Activated CD4-positive, alpha-beta memory T cell treated with anti-CD3 and anti-CD28 coated beads, Interleukin-2, amount 10 ng/mL, durations not matched to agents 7 days and 5 days (primary cell): ENCODE data around the gene ERCC6L2. TPM values are rescaled to one million over a fixed set of nuclear protein-coding genes. Genes with fewer than 3 reads are reported as not detected.

Experiments used
- CTCF ChIA-PET: fragments of 350-600 bp; sonication (Branson Sonifier 250); formaldehyde crosslinking; loops from one replicate; lab custom pipeline; 2021; ENCODE audit warnings: antibody characterized with exemption, inconsistent platforms; lab: Charles Lee
- POLR2A ChIA-PET: fragments of 350-600 bp; sonication (Branson Sonifier 250); formaldehyde crosslinking; loops from one replicate; lab custom pipeline; 2021; ENCODE audit warnings: antibody characterized with exemption; lab: Charles Lee
- DNase-seq: peaks from one replicate; pipeline ENCODE4 v3.0.0-alpha.2; 2020
- H3K27ac Mint-ChIP-seq: one replicate; pipeline ENCODE4 v1.8.0; 2021; ENCODE audit warnings: mild to moderate bottlenecking, mixed read lengths
- H3K27me3 Mint-ChIP-seq: one replicate; pipeline ENCODE4 v1.8.0; 2021; ENCODE audit warnings: mixed read lengths
- H3K36me3 Mint-ChIP-seq: one replicate; pipeline ENCODE4 v1.8.0; 2021; ENCODE audit warnings: low read depth, mixed read lengths
- H3K4me1 Mint-ChIP-seq: one replicate; pipeline ENCODE4 v1.8.0; 2021; ENCODE audit warnings: mixed read lengths
- H3K4me3 Mint-ChIP-seq: one replicate; pipeline ENCODE4 v1.8.0; 2021; ENCODE audit warnings: mild to moderate bottlenecking, mixed read lengths
- H3K9me3 Mint-ChIP-seq: one replicate; pipeline ENCODE4 v1.8.0; 2021; ENCODE audit warnings: mixed read lengths
- total RNA-seq, 2 experiments: library from RNA; stranded (reverse); gene quantifications; one replicate each; pipeline ENCODE4 v1.2.3, GENCODE V29; 2021

ERCC6L2 gene, protein sequence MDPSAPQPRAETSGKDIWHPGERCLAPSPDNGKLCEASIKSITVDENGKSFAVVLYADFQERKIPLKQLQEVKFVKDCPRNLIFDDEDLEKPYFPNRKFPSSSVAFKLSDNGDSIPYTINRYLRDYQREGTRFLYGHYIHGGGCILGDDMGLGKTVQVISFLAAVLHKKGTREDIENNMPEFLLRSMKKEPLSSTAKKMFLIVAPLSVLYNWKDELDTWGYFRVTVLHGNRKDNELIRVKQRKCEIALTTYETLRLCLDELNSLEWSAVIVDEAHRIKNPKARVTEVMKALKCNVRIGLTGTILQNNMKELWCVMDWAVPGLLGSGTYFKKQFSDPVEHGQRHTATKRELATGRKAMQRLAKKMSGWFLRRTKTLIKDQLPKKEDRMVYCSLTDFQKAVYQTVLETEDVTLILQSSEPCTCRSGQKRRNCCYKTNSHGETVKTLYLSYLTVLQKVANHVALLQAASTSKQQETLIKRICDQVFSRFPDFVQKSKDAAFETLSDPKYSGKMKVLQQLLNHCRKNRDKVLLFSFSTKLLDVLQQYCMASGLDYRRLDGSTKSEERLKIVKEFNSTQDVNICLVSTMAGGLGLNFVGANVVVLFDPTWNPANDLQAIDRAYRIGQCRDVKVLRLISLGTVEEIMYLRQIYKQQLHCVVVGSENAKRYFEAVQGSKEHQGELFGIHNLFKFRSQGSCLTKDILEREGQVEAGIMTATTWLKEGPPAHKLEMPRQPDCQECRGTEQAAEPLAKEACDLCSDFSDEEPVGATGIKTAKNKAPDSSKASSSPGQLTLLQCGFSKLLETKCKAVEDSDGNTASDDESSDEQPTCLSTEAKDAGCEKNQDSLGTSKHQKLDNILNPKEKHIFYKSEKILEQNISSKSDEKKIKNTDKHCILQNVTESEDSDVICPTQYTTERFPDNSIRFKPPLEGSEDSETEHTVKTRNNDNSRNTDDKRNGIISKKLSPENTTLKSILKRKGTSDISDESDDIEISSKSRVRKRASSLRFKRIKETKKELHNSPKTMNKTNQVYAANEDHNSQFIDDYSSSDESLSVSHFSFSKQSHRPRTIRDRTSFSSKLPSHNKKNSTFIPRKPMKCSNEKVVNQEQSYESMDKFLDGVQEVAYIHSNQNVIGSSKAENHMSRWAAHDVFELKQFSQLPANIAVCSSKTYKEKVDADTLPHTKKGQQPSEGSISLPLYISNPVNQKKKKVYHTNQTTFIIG (N-terminal part only)
- total RNA-seq: 10 to 100 TPM; 27.7 to 28.5 TPM

DNA sequence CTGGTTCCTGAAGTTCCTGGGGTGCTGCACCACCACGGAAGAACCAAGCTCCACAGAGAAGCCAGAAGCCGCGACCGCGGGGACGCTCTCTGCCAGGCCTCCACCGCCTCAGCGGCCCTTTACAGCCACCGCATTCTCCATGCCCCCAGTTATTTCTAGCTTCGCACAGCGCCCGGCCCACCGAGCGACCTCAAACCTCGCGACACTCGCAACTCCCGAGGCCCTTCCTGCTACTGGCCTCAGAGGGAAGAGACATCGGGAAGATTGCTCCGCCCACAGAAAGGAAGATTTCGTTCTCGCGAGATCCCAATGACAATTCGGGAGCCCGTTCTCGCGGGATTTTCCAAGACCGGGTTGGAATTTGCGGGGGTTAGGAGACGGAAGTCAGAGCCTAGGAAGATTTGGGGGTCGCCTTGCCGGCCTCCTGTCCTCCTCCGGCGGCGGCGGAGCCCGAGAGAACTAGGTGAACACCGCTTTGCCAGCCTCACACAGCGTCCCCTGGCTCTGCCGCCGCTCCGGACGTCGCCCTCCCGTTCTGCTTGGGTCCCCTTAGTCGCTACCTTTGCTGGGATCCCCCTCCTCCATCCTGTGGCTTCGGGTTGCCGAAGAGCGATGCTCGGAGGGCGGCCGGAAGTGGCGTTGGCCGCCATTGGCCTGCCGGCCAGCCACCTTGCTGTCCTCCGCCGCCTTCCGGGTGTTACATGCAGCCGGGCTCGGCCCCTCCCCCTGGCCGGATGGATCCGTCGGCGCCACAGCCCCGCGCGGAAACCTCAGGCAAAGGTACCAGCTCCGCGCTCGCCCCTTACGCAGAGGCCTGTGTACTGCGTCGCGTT lies at the start of gene ERCC6L2:
Gene ERCC6L2, plus strand, starts transcription at position 387 of the 833 bp plus-strand sequence. Its CDS starts 348 bp downstream, at position 735.
- Mint-ChIP-seq H3K36me3 (peaks cover 50% of the 10 kb centered on the region), H3K27ac (no peak within 1 kb of the TSS), H3K27me3 (no peaks in the 10 kb centered on the region), H3K4me1 (peaks cover 21% of the 10 kb centered on the region), H3K9me3 (peaks cover 7% of the 10 kb centered on the region), H3K4me3 (no peak within 1 kb of the TSS)
- ChIA-PET POLR2A (interaction anchor here (0.9 to 4.9 kb wide), 29 partner anchors 8 to 413 kb away, joined by 3 to 46 read pairs (median 4); no protein-coding TSS in a partner anchor), CTCF (interaction anchor here (1.1 to 1.8 kb wide), 7 partner anchors 13 to 342 kb away, joined by 3 to 6 read pairs (median 4); no protein-coding TSS in a partner anchor)
- peak; percentile 94 for DNase-seq

DNA sequence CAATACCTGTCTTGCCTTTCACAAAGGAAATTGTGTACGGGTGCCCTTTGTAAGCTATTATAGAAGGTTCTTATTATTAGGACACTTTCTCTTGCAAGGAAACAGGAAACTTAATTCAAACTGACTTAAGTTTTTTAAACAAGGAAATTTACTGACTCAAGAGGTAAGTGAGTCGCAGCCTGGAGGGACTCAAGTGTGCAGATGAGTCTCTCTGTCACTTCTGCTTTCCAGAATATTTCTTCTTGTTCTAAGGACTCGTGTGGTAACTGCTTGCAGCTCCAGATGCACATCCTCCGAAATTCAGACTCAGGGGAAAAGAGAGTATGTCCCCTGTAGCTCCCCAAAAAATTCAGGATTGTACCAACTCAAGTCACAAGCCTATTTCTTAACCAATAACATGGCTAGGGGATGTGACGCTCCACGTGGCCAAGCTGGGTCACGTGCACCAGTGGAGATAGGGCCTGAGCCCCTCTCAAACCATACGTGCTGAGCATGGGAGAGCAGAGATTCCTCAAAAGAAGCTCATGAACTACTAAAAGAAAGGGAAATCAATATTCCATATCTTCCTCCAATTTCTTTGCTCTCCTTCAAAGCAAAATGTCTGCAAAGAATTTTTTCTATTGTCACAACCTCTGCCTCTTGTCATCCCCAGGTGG lies 49.2 kb upstream of the ERCC6L2 start:
- POLR2A ChIA-PET: no interaction called here
- H3K27me3 Mint-ChIP-seq: peaks cover 19% of the 10 kb centered on the region
- no peak for DNase-seq
- peaks cover 30% of the 10 kb centered on the region for H3K4me1 Mint-ChIP-seq
- no peak overlapping the region for H3K4me3 Mint-ChIP-seq
- CTCF ChIA-PET: no interaction called here
- no peaks in the 10 kb centered on the region for H3K9me3 Mint-ChIP-seq
- no peaks in the 10 kb centered on the region for H3K36me3 Mint-ChIP-seq
- H3K27ac Mint-ChIP-seq: no peak overlapping the region

DNA sequence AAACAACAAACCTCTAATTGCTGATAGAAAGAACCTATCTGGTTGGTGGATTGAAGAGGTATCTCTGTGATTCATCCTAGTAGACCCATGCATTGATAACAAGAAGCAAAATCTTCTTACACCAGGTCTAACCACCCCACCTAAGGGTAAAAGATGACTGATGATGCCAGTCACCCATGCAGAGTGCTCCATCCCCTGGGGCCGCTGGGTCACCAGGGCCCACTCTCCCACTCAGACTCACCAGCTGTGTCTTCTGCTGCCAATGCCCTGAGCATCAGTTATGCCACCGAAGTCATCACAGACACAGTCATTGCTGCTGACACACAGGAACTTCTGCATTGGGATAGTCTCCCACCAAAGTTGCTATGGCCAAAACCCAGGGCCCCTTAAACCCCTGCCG lies 44.7 kb upstream of the ERCC6L2 start:
- Mint-ChIP-seq H3K9me3 (no peaks in the 10 kb centered on the region), H3K27me3 (peaks cover 10% of the 10 kb centered on the region), H3K36me3 (peaks cover 5% of the 10 kb centered on the region), H3K4me3 (no peak overlapping the region), H3K27ac (no peak overlapping the region), H3K4me1 (peaks cover 25% of the 10 kb centered on the region)
- DNase-seq: no peak
- POLR2A ChIA-PET: no interaction called here
- CTCF ChIA-PET: no interaction called here

DNA sequence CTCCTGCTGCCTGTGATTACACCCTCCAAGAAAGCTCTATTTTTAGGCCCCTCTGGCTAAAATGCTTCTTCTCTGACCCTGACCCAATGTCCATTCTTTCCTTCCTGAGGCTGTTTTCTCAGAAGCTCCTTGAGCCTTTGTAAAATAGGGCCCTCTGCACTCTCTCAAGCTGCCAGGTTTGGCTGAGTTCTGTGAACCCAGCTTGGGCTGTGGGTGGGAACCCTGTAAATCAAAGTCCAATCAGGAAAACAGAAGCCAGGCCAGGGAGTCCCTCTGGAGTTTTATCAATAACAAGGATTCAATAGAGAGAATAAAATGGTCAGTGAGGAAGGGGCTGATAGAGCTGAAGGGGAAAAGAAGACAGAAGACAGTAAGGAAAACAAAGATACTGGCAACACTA lies 43.7 kb upstream of the ERCC6L2 start:
- POLR2A ChIA-PET: no interaction called here

DNA sequence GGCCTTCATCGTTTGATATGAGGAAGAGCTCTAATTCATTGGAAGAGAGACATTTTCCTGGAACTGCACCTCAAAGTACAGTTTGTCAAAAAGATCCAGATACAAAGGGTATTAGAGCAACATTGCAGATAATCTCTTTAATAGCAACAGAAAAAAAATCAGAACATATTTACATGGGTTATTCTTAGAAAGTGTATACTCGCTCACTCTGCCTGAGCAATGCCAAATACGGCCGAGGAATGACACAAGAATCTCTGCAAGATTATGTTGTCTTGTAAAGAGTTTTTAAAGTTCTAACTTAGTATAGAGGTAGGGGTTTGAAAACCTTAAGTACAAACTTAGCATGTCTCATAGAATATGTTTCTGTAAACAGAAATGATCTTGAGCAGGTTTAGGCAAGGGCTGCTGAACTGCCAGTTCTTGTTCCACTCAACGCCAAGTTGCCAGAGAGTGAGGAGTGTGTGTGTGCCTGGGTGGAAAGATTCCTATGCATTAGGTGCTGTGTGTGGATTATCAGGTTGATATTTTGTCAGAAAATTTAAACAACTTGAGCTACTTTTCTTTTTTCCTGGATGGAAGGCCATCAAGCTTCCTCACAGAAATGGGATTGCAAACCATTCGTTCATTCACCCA lies 41.8 kb upstream of the ERCC6L2 start:
- CTCF ChIA-PET: no interaction called here
- Mint-ChIP-seq H3K4me3 (no peak overlapping the region), H3K9me3 (peaks cover 4% of the 10 kb centered on the region), H3K27me3 (no peaks in the 10 kb centered on the region), H3K4me1 (peaks cover 17% of the 10 kb centered on the region), H3K27ac (no peak overlapping the region), H3K36me3 (peaks cover 5% of the 10 kb centered on the region)
- DNase-seq: no peak
- POLR2A ChIA-PET: no interaction called here

More for the DNA sequence above, 43.7 kb upstream of the ERCC6L2 start:
- peaks cover 5% of the 10 kb centered on the region for H3K36me3 Mint-ChIP-seq
- H3K27me3 Mint-ChIP-seq: peaks cover 9% of the 10 kb centered on the region
- CTCF ChIA-PET: no interaction called here
- no peak for DNase-seq
- H3K9me3 Mint-ChIP-seq: no peaks in the 10 kb centered on the region
- no peak overlapping the region for H3K4me3 Mint-ChIP-seq
- no peak overlapping the region for H3K27ac Mint-ChIP-seq
- peaks cover 18% of the 10 kb centered on the region for H3K4me1 Mint-ChIP-seq

DNA sequence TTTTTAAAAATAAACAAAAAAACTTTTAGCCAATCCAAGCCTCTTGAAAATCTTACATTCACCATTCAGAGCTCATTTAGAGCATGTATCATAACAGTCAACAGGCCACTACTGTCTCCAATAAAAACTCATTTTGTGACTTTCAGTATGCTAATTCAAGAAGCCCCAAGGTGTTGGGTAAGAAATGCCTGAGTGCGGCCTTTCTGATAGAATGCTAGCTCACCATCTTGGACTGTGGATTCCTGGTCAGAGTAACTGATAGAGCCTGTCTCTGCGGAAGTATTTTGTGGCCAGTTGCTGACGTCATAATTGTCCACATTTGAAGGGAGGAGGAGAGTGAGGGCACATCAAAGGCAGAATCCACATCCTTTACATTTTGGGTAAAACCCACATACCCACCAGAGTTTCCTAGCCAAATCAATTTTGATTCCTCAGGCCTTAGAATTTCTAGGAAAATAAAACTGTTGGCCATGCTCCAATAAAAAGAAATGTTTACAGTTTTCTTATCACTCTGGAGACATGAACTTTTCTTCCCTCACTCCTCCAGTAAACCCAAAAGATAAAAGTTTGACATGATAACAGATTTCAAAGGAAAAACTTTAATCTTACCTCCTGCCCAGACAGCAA lies 41.1 kb upstream of the ERCC6L2 start:
- ChIA-PET POLR2A (interaction anchor here (1.1 kb wide), 1 partner anchor 12 kb away, joined by 4 read pairs; no protein-coding TSS in a partner anchor), CTCF (no interaction called here)
- Mint-ChIP-seq H3K4me3 (no peak overlapping the region), H3K36me3 (peaks cover 5% of the 10 kb centered on the region), H3K27me3 (no peaks in the 10 kb centered on the region), H3K4me1 (peaks cover 17% of the 10 kb centered on the region), H3K27ac (no peak overlapping the region), H3K9me3 (peaks cover 4% of the 10 kb centered on the region)
- no peak for DNase-seq

DNA sequence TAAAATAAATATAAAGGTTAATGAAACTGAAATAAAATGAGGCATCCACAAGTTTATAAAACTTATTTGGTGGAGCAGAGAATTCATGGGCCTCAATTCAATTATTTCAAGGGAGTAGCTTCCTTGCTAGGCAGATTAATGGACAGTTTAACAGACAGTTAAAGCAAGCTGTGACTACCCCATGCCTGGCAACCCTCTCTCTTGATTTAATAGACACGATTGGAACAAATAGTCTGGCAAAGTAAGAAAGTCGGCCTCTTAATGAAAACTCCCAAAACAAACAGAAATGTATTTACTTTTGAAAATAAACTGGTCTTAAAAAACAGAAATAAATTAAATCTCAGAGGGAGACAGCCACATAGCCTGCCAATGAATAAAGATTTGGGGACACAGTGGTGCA lies 40.1 kb upstream of the ERCC6L2 start:
- peaks cover 5% of the 10 kb centered on the region for H3K36me3 Mint-ChIP-seq

DNA sequence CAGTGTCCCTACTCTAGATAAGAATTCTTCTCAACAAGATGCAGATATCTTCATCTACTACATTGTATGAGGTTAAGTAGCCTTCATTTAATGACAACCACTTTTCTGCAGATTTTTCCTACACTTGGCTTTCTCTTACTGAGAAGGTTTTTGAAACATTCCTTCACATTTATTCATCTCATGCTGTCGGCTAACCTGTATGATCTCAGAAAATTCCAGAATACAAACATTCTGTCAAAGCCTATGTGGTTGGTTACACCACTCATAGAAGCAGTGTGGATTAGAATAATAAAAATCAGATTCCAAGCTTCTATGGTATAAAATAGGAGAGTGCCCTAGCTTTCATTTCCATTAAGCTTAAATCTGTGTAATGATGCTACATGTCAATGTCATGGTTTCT lies 39.4 kb upstream of the ERCC6L2 start:
- H3K9me3 Mint-ChIP-seq: peaks cover 4% of the 10 kb centered on the region
- H3K27ac Mint-ChIP-seq: no peak overlapping the region
- POLR2A ChIA-PET: no interaction called here
- no peak for DNase-seq
- no peak overlapping the region for H3K4me3 Mint-ChIP-seq
- H3K4me1 Mint-ChIP-seq: peaks cover 17% of the 10 kb centered on the region
- CTCF ChIA-PET: no interaction called here
- peaks cover 5% of the 10 kb centered on the region for H3K36me3 Mint-ChIP-seq
- no peaks in the 10 kb centered on the region for H3K27me3 Mint-ChIP-seq

More for the DNA sequence above, 40.1 kb upstream of the ERCC6L2 start:
- Mint-ChIP-seq H3K9me3 (peaks cover 4% of the 10 kb centered on the region), H3K4me3 (no peak overlapping the region), H3K27me3 (no peaks in the 10 kb centered on the region), H3K27ac (no peak overlapping the region), H3K4me1 (peaks cover 17% of the 10 kb centered on the region)
- POLR2A ChIA-PET: interaction anchor here (1.1 kb wide), 1 partner anchor 13 kb away, joined by 4 read pairs; no protein-coding TSS in a partner anchor
- no peak for DNase-seq
- CTCF ChIA-PET: no interaction called here

DNA sequence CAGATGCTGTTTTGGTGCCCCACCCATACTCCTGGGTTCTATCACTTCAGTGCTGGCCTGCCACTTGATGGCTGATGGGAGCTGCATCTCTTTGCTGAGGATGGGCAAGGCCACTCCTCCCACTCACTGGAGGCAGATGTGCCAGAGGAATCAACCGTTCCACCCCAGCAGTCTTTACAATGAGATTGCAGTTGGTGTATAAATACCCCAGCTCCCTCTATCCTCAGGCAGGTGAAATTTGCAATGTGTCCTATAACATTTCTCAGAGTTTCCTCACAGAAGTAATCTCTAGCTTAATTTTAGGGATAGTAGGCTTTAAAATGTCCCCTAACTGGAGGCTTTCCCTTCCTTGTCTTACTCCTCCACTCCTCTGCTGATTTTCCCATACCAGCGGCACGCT lies 36.5 kb upstream of the ERCC6L2 start:
- Mint-ChIP-seq H3K9me3 (peaks cover 6% of the 10 kb centered on the region), H3K4me3 (no peak overlapping the region), H3K27me3 (no peaks in the 10 kb centered on the region), H3K27ac (no peak overlapping the region), H3K4me1 (peaks cover 10% of the 10 kb centered on the region), H3K36me3 (peaks cover 9% of the 10 kb centered on the region)
- ChIA-PET CTCF (no interaction called here), POLR2A (no interaction called here)
- no peak for DNase-seq

DNA sequence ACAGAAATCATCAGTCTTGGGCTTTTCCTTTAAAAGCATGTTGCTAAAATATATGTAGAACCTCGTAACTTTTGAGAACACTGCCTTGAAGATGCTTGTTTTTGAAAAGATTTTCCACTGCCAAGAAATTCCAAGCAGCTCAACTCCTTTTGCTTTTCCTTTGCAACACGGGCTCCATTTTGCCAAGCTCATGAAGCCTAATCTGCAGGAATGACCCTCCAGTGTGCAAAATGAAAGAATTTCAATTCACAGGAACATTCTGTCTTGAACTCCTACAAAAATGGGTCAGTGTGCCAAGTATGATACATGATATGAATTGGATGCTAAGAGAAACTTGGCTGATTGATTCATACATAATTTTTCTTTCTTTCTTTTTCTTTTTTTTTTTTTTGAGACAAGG lies 35.4 kb upstream of the ERCC6L2 start:
- no peak overlapping the region for H3K27ac Mint-ChIP-seq
- H3K36me3 Mint-ChIP-seq: peaks cover 9% of the 10 kb centered on the region
- H3K27me3 Mint-ChIP-seq: no peaks in the 10 kb centered on the region
- ChIA-PET CTCF (no interaction called here), POLR2A (no interaction called here)
- H3K4me1 Mint-ChIP-seq: no peaks in the 10 kb centered on the region
- H3K4me3 Mint-ChIP-seq: no peak overlapping the region
- DNase-seq: no peak
- peaks cover 6% of the 10 kb centered on the region for H3K9me3 Mint-ChIP-seq

DNA sequence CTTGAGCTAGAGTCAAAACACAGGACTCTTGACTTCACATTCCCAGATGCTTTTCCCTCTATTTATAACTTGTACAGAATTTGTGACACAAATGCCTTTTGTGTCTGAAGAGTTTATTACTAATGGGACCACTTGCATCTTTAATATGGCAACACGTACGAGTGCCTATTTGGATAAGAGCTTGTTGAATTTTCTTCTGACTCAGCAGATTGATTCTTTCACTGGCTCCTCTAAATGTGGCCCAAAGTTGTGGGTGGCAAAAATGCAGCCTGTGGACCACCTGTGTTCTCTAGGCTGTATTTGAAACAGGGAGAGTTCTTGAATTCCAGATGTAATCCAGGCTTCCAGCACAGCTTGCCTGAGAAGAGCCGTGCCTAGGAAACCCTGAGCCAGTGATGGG lies 34.1 kb upstream of the ERCC6L2 start:
- ChIA-PET CTCF (no interaction called here), POLR2A (no interaction called here)
- peaks cover 12% of the 10 kb centered on the region for H3K36me3 Mint-ChIP-seq
- no peak overlapping the region for H3K27ac Mint-ChIP-seq
- H3K9me3 Mint-ChIP-seq: peaks cover 6% of the 10 kb centered on the region
- H3K4me3 Mint-ChIP-seq: no peak overlapping the region
- no peaks in the 10 kb centered on the region for H3K4me1 Mint-ChIP-seq
- DNase-seq: no peak
- no peaks in the 10 kb centered on the region for H3K27me3 Mint-ChIP-seq
